HG03575 (cell line): Measurements from ENCODE around the gene SP3.
"Not testable (repeated sequence)": the region's sequence is repeated elsewhere in the genome, so short reads cannot be mapped to it uniquely, and the experiment has no call there.

Experiments used
- ATAC-seq: cut with Tn5 transposase; IDR thresholded peaks from one replicate; pipeline ENCODE4 v1.9.1; 2021; ENCODE audit not compliant: unreplicated experiment, insufficient number of reproducible peaks, low FRiP score; ENCODE audit errors: extremely low read depth

The SP3 gene

GRCh38 chr2:173914055-173914927, 50.9 kb downstream of the SP3 start:
- ATAC-seq, result no peak

GRCh38 chr2:173909846-173910245, 55.3 kb downstream of the SP3 start:
- no peak for ATAC-seq

GRCh38 chr2:173906626-173907025, 58.5 kb downstream of the SP3 start:
- ATAC-seq, result no peak

- ATAC-seq, result no peak
Observed at GRCh38 chr2:173903601-173904394, 61.4 kb downstream of the SP3 start.

GRCh38 chr2:173898996-173899395, 66.2 kb downstream of the SP3 start:
- ATAC-seq, result no peak

GRCh38 chr2:173898178-173898668, 67.0 kb downstream of the SP3 start:
- peak; percentile 84 for ATAC-seq

GRCh38 chr2:173896755-173897154, 68.4 kb downstream of the SP3 start:
- no peak for ATAC-seq

GRCh38 chr2:173892341-173892740, 72.8 kb downstream of the SP3 start:
- ATAC-seq, result no peak

- no peak for ATAC-seq
Observed at GRCh38 chr2:173891315-173892037, 73.7 kb downstream of the SP3 start.

- not testable (repeated sequence) for ATAC-seq
Observed at GRCh38 chr2:173889464-173889863, 75.7 kb downstream of the SP3 start.

GRCh38 chr2:173886613-173887012, 78.6 kb downstream of the SP3 start:
- ATAC-seq, result no peak

- no peak for ATAC-seq
Observed at GRCh38 chr2:173884025-173884802, 81.0 kb downstream of the SP3 start.

- no peak for ATAC-seq
Observed at GRCh38 chr2:173881886-173882285, 83.3 kb downstream of the SP3 start.

- no peak for ATAC-seq
Observed at GRCh38 chr2:173881461-173881860, 83.7 kb downstream of the SP3 start.

- ATAC-seq, result no peak
Observed at GRCh38 chr2:173880561-173880960, 84.6 kb downstream of the SP3 start.

- ATAC-seq, result no peak
Observed at GRCh38 chr2:173876833-173877413, 88.2 kb downstream of the SP3 start.

- ATAC-seq, result peak; percentile 72
Observed at GRCh38 chr2:173874894-173875237, 90.3 kb downstream of the SP3 start.
